ENCODE data around the gene ESR1. TPM values are rescaled to one million over a fixed set of nuclear protein-coding genes. Genes with fewer than 3 reads are reported as not detected.

ESR1 gene
- total and polyA plus RNA-seq, 5 experiments from 2014 or later, result 0.11 to 2.8 (median 0.44) TPM

- H3K27me3 Mint-ChIP-seq, result peaks cover 0 to 7% (median 3%) of the 10 kb centered on the region in 5 donors
- ATAC-seq (no peak), DNase-seq (no peak)
- H3K4me3 Mint-ChIP-seq, result no peak overlapping the region
- peaks cover 0 to 3% (median 0%) of the 10 kb centered on the region in 4 donors for H3K4me1 Mint-ChIP-seq
- no peak overlapping the region for H3K27ac Mint-ChIP-seq
- POLR2A ChIA-PET, result no interaction called here
- H3K36me3 Mint-ChIP-seq, result no peaks in the 10 kb centered on the region
- H3K9me3 Mint-ChIP-seq, result peaks cover 0 to 6% (median under 1%) of the 10 kb centered on the region in 9 donors
These were observed 278.9 kb downstream of the ESR1 start for GRCh38 chr6:152086223-152086873.

GRCh38 chr6:152087096-152087495 lies 279.6 kb downstream of the ESR1 start:
- H3K4me3 Mint-ChIP-seq, result no peak overlapping the region
- H3K27ac Mint-ChIP-seq, result no peak overlapping the region
- DNase-seq (no peak), ATAC-seq (no peak)
- peaks cover 0 to 5% (median 0%) of the 10 kb centered on the region in 4 donors for H3K4me1 Mint-ChIP-seq
- POLR2A ChIA-PET, result no interaction called here
- no peaks in the 10 kb centered on the region for H3K36me3 Mint-ChIP-seq
- peaks cover 0 to 3% (median 2%) of the 10 kb centered on the region in 5 donors for H3K27me3 Mint-ChIP-seq
- peaks cover 0 to 4% (median 0%) of the 10 kb centered on the region in 9 donors for H3K9me3 Mint-ChIP-seq

GRCh38 chr6:152087701-152088100 lies 280.2 kb downstream of the ESR1 start:
- POLR2A ChIA-PET, result no interaction called here
- Mint-ChIP-seq H3K4me3 (no peak overlapping the region), H3K4me1 (peaks cover 0 to 5% (median 0%) of the 10 kb centered on the region in 4 donors), H3K27ac (no peak overlapping the region), H3K27me3 (peaks cover 0 to 3% (median 2%) of the 10 kb centered on the region in 5 donors), H3K9me3 (peaks cover 0 to 2% (median 0%) of the 10 kb centered on the region in 9 donors), H3K36me3 (no peaks in the 10 kb centered on the region)
- ATAC-seq (no peak), DNase-seq (no peak)

- no peaks in the 10 kb centered on the region for H3K9me3 Mint-ChIP-seq
- H3K27me3 Mint-ChIP-seq, result peaks cover 0 to 4% (median 0%) of the 10 kb centered on the region in 5 donors
- H3K4me1 Mint-ChIP-seq, result peaks cover 0 to 5% (median 0%) of the 10 kb centered on the region in 4 donors
- H3K36me3 Mint-ChIP-seq, result no peaks in the 10 kb centered on the region
- DNase-seq, result no peak
- POLR2A ChIA-PET, result no interaction called here
- no peak overlapping the region for H3K27ac Mint-ChIP-seq
- H3K4me3 Mint-ChIP-seq, result no peak overlapping the region
- ATAC-seq, result no peak
These were observed 282.5 kb downstream of the ESR1 start for GRCh38 chr6:152089992-152090391.

- DNase-seq (no peak), ATAC-seq (no peak)
- no peak overlapping the region for H3K27ac Mint-ChIP-seq
- H3K36me3 Mint-ChIP-seq, result no peaks in the 10 kb centered on the region
- H3K9me3 Mint-ChIP-seq, result no peaks in the 10 kb centered on the region
- no peak overlapping the region for H3K4me3 Mint-ChIP-seq
- H3K27me3 Mint-ChIP-seq, result peaks cover 0 to 4% (median 0%) of the 10 kb centered on the region in 5 donors
- POLR2A ChIA-PET, result no interaction called here
- peaks cover 0 to 5% (median 0%) of the 10 kb centered on the region in 4 donors for H3K4me1 Mint-ChIP-seq
These were observed 283.7 kb downstream of the ESR1 start for GRCh38 chr6:152091201-152091600.

GRCh38 chr6:152091851-152092341 lies 284.4 kb downstream of the ESR1 start:
- DNase-seq (no peak), ATAC-seq (no peak)
- no peaks in the 10 kb centered on the region for H3K9me3 Mint-ChIP-seq
- H3K4me3 Mint-ChIP-seq, result no peak overlapping the region
- POLR2A ChIA-PET, result no interaction called here
- H3K4me1 Mint-ChIP-seq, result peaks cover 0 to 5% (median 0%) of the 10 kb centered on the region in 4 donors
- H3K27me3 Mint-ChIP-seq, result peaks cover 0 to 4% (median 0%) of the 10 kb centered on the region in 5 donors
- H3K36me3 Mint-ChIP-seq, result no peaks in the 10 kb centered on the region
- no peak overlapping the region for H3K27ac Mint-ChIP-seq

GRCh38 chr6:152093711-152094110 lies 286.2 kb downstream of the ESR1 start:
- Mint-ChIP-seq H3K4me1 (peaks cover 0 to 5% (median 0%) of the 10 kb centered on the region in 4 donors), H3K4me3 (no peak overlapping the region), H3K27ac (no peak overlapping the region), H3K27me3 (peaks cover 0 to 4% (median 0%) of the 10 kb centered on the region in 5 donors), H3K9me3 (no peaks in the 10 kb centered on the region), H3K36me3 (no peaks in the 10 kb centered on the region)
- POLR2A ChIA-PET, result no interaction called here
- DNase-seq (no peak), ATAC-seq (no peak)

GRCh38 chr6:152094276-152094675 lies 286.8 kb downstream of the ESR1 start:
- H3K4me3 Mint-ChIP-seq, result no peak overlapping the region
- POLR2A ChIA-PET, result no interaction called here
- peaks cover 0 to 4% (median 0%) of the 10 kb centered on the region in 5 donors for H3K27me3 Mint-ChIP-seq
- no peaks in the 10 kb centered on the region for H3K9me3 Mint-ChIP-seq
- H3K36me3 Mint-ChIP-seq, result no peaks in the 10 kb centered on the region
- DNase-seq (no peak), ATAC-seq (no peak)
- H3K27ac Mint-ChIP-seq, result no peak overlapping the region
- H3K4me1 Mint-ChIP-seq, result peaks cover 0 to 5% (median 0%) of the 10 kb centered on the region in 4 donors

- no peaks in the 10 kb centered on the region for H3K9me3 Mint-ChIP-seq
- no peak overlapping the region for H3K27ac Mint-ChIP-seq
- POLR2A ChIA-PET, result no interaction called here
- no peak overlapping the region for H3K4me3 Mint-ChIP-seq
- H3K36me3 Mint-ChIP-seq, result no peaks in the 10 kb centered on the region
- H3K27me3 Mint-ChIP-seq, result peaks cover 0 to 4% (median 0%) of the 10 kb centered on the region in 5 donors
- DNase-seq, result no peak
- H3K4me1 Mint-ChIP-seq, result peaks cover 0 to 5% (median 0%) of the 10 kb centered on the region in 4 donors
- ATAC-seq, result no peak
These were observed 287.6 kb downstream of the ESR1 start for GRCh38 chr6:152094992-152095592.

GRCh38 chr6:152096863-152097496 lies 289.5 kb downstream of the ESR1 start:
- no peak for ATAC-seq
- Mint-ChIP-seq H3K9me3 (no peaks in the 10 kb centered on the region), H3K4me1 (no peaks in the 10 kb centered on the region), H3K4me3 (no peak overlapping the region), H3K27ac (no peak overlapping the region), H3K36me3 (no peaks in the 10 kb centered on the region), H3K27me3 (peaks cover 0 to 1% (median 0%) of the 10 kb centered on the region in 5 donors)
- POLR2A ChIA-PET, result no interaction called here
- DNase-seq, result no peak

- no peak for ATAC-seq
- Mint-ChIP-seq H3K9me3 (no peaks in the 10 kb centered on the region), H3K4me3 (no peak overlapping the region), H3K36me3 (no peaks in the 10 kb centered on the region), H3K27ac (no peak overlapping the region), H3K4me1 (no peaks in the 10 kb centered on the region), H3K27me3 (peaks cover 0 to 1% (median 0%) of the 10 kb centered on the region in 5 donors)
- DNase-seq, result no peak
- POLR2A ChIA-PET, result no interaction called here
These were observed 291.2 kb downstream of the ESR1 start for GRCh38 chr6:152098683-152099082.

GRCh38 chr6:152099446-152100182 lies 292.1 kb downstream of the ESR1 start:
- no peak overlapping the region for H3K27ac Mint-ChIP-seq

More at GRCh38 chr6:152099446-152100182, 292.1 kb downstream of the ESR1 start:
- ATAC-seq, result no peak
- no peaks in the 10 kb centered on the region for H3K4me1 Mint-ChIP-seq
- H3K36me3 Mint-ChIP-seq, result no peaks in the 10 kb centered on the region
- H3K9me3 Mint-ChIP-seq, result no peaks in the 10 kb centered on the region
- no peaks in the 10 kb centered on the region for H3K27me3 Mint-ChIP-seq
- POLR2A ChIA-PET, result no interaction called here
- no peak for DNase-seq
- H3K4me3 Mint-ChIP-seq, result no peak overlapping the region

Measured in naive thymus-derived CD8-positive, alpha-beta T cell (primary cell).